G401 (cell line): ENCODE results near the gene SMG6. TPM values are rescaled to one million over a fixed set of nuclear protein-coding genes. Genes with fewer than 3 reads are reported as not detected.
"Not testable (repeated sequence)": the region's sequence is repeated elsewhere in the genome, so short reads cannot be mapped to it uniquely, and the experiment has no call there.

Experiments
- DNase-seq: peaks from one replicate; pipeline ENCODE4 v3.0.0-alpha.2; 2015; ENCODE audit warnings: low spot score
- in situ Hi-C: cut with HindIII; loops from 2 replicates; pipeline ENCODE4 v1.10.0; 2016; ENCODE audit warnings: low sequenced_read_pairs, mixed read lengths
- total RNA-seq: library from RNA; depleted of rRNA; stranded (reverse); fragments of >200 nt; shearing (Covaris generic); gene quantifications from 2 replicates; pipeline ENCODE4 v1.2.3, GENCODE V29; 2014

Gene SMG6
- total RNA-seq, 1 experiment from 2014 or later, result 17.6 TPM

- in situ Hi-C loops, result no loop called here
Measured at GRCh38 chr17:2266045-2266864, 37.3 kb downstream of the SMG6 start.

GRCh38 chr17:2265166-2265565 is 38.4 kb downstream of the SMG6 start:
- DNase-seq, in situ Hi-C loops: not testable (repeated sequence)

More at GRCh38 chr17:2266045-2266864, 37.3 kb downstream of the SMG6 start:
- no peak for DNase-seq

- no peak for DNase-seq
- in situ Hi-C loops, result no loop called here
Measured at GRCh38 chr17:2264067-2264860, 39.3 kb downstream of the SMG6 start.

DNA sequence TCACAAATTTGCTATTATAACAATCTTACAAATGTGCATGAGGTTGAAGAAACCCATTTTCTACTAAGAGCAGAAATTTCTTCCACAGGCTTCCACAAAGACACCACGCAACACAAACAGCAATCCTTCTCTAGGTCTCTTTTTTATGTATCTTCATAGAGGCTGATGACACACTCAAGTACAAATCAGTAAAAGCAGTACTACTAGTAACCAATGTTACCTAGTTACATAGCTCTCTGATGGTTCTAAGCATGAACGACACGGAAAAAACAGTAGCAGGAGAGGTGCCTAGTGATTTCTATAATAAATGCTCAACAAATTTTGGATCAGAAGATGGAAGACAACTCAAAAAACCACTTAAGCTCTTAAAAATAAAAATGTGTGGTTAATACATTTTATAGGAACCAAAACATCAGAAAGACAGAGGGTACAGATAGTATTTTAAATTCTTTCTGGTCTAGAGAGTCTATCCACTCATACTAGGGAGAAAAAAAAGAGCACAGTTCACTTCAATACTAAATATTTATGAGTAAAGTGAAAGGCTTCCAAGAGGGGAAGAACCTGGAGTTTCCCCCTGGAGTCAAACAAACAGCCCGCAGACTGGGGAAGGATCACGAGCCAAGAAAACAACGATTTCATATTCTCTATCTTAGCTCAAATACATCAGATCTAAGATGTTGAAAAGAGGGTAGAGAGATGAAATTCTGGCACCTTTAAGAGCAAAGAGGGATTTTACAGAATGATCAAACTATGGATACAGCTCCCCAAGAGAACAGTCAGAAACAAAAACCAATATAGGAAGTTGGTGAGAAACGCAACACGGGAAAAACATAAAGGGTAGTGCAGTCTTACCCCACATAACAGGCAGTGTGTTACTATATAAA is 40.2 kb downstream of the SMG6 start:
- in situ Hi-C loops, result no loop called here
- no peak for DNase-seq

DNA sequence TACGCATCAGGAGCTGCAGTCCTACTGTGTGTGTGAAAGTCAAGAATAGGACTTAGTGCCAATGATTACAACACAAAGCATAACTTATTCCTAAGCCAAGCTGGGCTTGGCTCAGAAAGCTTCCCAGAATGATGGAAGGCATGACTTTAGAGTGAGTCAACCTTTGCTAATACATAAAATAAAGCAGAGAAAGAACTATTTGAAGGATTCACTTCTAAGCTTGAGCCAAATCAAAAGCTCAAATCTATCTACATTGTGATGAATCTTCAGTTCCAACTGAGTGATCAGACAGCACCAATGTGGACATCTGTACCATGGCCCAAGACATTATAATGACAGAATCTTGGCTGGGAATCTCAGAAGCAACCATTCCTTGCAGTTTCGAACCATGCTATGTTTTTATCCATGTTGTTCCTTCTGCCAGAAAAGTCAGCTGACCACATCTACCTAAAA is 41.4 kb downstream of the SMG6 start:
- DNase-seq, result no peak
- in situ Hi-C loops, result no loop called here

- in situ Hi-C loops, result no loop called here
- no peak for DNase-seq
Measured at GRCh38 chr17:2259769-2260536, 43.6 kb downstream of the SMG6 start.

DNA sequence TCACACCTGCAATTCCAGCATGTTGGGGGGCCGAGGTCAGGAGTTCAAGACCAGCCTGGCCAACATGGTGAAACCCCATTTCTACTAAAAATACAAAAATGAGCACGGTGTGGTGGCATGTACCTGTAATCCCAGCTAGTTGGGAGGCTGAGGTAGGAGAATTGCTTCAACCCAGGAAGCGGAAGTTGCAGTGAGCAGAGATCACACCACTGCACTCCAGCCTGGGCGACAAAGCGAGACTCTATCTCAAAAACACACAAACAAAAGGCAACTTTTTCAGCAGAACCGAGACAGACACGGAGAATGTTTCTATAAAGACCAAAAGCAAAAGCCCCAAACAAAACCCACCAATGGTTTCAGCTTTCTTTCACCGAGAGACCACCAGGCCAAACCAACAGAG is 44.8 kb downstream of the SMG6 start:
- in situ Hi-C loops, DNase-seq: not testable (repeated sequence)

DNA sequence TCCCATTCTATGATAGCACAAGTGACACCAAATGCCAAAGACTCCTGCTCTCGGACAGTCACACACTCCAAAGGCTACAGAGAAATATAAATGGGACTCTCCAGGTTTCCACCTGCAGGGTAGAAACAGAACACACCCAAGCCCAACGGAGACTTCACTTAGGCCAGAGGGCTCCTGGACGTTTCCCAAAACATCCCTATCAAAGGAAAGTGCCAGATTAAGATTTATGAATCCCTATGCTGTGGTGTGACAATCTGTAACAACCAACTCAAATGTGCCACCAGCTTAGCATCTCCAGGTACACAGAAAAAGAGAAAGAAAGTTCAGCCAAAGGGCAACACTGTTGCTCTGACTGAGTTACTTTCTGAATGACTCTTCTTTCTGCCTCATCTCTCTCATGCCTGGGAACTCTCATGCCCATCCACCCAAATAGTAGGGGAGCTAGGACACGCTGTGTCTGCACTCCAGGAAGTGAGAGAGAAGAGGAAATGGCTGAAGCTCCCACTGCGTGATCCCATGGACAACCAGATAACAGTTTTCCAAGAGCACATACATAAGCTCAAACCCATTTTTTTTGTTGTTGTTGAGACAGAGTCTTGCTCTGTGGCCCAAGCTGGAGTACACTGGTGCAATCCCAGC is 49.7 kb downstream of the SMG6 start:
- in situ Hi-C loops, result no loop called here
- no peak for DNase-seq

- in situ Hi-C loops, result no loop called here
- no peak for DNase-seq
Measured at GRCh38 chr17:2253362-2253761, 50.2 kb downstream of the SMG6 start.

DNA sequence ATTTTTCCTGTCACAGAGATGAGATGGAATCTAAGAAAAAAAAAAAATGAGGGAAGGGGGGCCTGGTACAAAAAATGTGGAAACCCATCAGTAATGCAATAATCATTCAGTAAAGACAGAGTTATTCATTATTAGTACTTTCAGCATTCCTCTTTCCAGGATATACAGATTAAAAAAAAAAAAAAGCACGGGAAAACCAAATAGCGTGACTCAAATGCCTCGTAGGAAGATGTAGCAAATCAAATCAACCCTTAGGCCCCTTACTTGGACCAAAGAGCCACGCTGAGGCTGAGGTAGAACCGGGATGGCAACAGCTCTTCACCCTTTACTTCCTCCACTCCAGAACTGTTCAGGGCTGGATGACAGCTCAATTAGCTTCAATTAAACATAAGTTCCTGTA is 52.5 kb downstream of the SMG6 start:
- in situ Hi-C loops, result no loop called here

DNA sequence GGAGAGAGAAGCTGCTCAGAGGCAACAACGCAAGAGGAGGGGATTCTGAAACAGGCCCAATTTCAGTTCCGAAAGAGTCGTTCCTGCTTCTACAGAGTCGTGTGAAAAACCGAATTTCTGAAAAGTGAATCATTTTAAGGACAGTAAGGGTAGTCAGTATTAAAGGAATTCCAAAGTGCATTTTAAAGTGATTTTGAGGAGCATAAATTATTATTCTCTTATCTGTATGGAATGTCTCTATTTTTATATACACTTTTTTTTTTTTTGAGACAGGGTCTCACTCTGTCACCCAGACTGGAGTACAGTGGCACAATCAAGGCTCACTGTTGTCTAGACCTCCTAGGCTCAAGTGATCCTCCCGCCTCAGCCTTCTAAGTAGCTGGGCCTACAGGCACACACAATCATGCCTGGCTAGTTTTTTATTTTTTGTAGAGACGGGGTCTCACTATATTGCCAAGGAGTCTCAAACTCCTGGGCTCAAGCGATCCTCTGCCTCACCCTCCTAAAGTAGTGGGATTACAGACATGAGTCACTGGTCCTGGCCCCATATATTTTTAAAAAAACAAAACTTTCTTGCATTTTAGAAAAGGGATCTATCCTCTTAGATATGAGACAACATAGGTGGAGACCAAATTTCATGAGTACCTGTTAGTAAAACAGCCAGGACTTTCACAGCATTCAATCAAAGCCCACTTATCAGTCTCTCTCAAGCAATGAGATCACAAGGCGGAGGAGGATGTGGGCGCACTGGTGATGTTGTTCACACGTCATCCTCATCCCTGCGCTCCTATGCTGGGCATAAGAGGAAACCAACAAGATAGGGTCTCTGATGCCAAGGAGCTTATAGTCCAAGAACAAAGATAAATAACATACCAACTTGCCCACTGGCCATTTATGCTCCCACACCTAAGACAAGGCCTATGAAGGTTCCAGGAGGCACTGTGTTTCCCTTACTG is 53.2 kb downstream of the SMG6 start:
- in situ Hi-C loops, result no loop called here
- DNase-seq, result no peak

More for the DNA sequence above, 52.5 kb downstream of the SMG6 start:
- DNase-seq, result no peak

- in situ Hi-C loops, result no loop called here
- DNase-seq, result no peak
Measured at GRCh38 chr17:2247005-2247404, 56.6 kb downstream of the SMG6 start.

- DNase-seq, result peak; percentile 84
- in situ Hi-C loops, result no loop called here
Measured at GRCh38 chr17:2244545-2245525, 58.8 kb downstream of the SMG6 start.

DNA sequence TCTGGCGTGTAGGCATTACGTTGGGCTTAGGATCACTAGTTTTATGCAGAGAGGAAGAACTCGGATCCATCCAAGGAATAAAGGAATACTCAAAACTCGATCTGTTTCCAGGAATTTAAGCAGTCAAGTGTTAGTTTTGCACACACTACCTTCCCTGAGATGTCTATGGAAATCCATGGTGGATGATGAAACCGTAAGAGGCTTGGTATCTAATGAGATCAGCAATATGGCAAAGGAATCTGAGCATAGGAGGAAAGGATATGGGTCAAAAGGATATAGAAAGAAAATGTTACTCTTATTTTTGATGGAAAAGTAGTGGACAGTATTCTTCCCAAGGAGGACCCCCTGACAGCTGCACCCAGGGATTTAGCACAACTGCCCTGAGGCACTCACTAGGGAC is 59.6 kb downstream of the SMG6 start:
- no peak for DNase-seq
- in situ Hi-C loops, result no loop called here

DNA sequence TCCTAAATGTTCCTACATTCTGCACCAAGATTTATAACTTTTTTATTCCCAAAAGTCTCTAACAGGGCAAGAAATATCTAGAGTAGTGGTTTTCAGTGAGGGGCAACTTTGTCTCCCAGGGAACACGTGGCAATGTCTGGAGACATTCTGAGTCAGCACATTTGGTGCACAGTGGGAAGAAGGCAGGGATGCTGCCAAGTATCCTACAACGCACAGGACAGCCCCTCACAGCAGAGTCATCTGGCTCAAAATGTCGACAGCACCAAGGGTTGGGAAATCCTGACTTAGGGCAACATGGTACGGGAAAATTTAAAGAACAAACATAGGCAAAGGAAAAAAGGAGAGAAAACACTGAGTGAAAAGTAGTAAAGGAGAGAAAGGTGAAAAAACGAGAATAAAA is 61.8 kb downstream of the SMG6 start:
- DNase-seq, result no peak
- in situ Hi-C loops, result no loop called here

DNA sequence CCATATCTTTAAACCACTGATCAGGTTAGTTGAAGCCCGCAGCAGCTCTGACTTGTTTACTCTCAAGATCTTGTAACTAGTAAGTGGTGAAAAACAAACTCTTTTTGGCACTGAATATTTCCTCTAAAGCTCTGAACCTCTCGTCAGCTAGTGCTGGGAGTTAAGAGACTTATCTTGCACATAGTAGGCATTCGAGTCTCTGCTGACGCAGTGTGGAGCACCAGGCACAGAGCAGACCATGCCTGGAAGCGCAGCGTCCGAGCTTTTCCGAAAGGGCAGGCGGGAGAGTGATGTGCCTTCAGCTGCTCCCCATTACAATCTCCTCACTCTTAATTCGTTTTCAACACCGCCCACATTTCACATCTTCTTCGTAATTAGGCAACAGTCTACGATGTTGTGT is 63.0 kb downstream of the SMG6 start:
- DNase-seq, result no peak
- in situ Hi-C loops, result no loop called here
